WI38 (cell line): ENCODE measurements around the gene LRP8.
A peak's percentile ranks its signal among the peaks of the same experiment; 100 is the strongest.

Experiments
- H3K4me3 ChIP-seq: 2 replicates; pipeline ENCODE4 v1.5.1; 2011; ENCODE audit warnings: low read depth, mild to moderate bottlenecking, control low read depth, low read length
- CTCF ChIP-seq: IDR thresholded peaks from 2 replicates; pipeline ENCODE4 v1.5.1; 2012; ENCODE audit warnings: low read depth, mild to moderate bottlenecking, control low read depth, low read length

The LRP8 gene

GRCh38 chr1:53278298-53278725 lies 49.6 kb downstream of the LRP8 start:
- TF ChIP-seq CTCF = peak; percentile 86
- no peak overlapping the region for H3K4me3 ChIP-seq

GRCh38 chr1:53277326-53277725 lies 50.5 kb downstream of the LRP8 start:
- H3K4me3 ChIP-seq = no peak overlapping the region
- no peak for TF ChIP-seq CTCF

- TF ChIP-seq CTCF = no peak
- H3K4me3 ChIP-seq = no peak overlapping the region
Measured at GRCh38 chr1:53276902-53277281, 51.0 kb downstream of the LRP8 start.

- H3K4me3 ChIP-seq = no peak overlapping the region
- TF ChIP-seq CTCF = no peak
Measured at GRCh38 chr1:53276153-53276901, 51.5 kb downstream of the LRP8 start.

GRCh38 chr1:53275566-53275965 lies 52.3 kb downstream of the LRP8 start:
- no peak for TF ChIP-seq CTCF

GRCh38 chr1:53274541-53275185 lies 53.2 kb downstream of the LRP8 start:
- H3K4me3 ChIP-seq = no peak overlapping the region
- TF ChIP-seq CTCF = no peak

More at GRCh38 chr1:53275566-53275965, 52.3 kb downstream of the LRP8 start:
- no peak overlapping the region for H3K4me3 ChIP-seq

- no peak overlapping the region for H3K4me3 ChIP-seq
- TF ChIP-seq CTCF = no peak
Measured at GRCh38 chr1:53274026-53274425, 53.8 kb downstream of the LRP8 start.
